T-helper 1 cell (primary cell): ENCODE data around the gene TACC3.

ENCODE experiments used
- DNase-seq, 5 donors: peaks; one replicate each; pipeline ENCODE4 v3.0.0-alpha.2; 2012 to 2020

The TACC3 gene

DNA sequence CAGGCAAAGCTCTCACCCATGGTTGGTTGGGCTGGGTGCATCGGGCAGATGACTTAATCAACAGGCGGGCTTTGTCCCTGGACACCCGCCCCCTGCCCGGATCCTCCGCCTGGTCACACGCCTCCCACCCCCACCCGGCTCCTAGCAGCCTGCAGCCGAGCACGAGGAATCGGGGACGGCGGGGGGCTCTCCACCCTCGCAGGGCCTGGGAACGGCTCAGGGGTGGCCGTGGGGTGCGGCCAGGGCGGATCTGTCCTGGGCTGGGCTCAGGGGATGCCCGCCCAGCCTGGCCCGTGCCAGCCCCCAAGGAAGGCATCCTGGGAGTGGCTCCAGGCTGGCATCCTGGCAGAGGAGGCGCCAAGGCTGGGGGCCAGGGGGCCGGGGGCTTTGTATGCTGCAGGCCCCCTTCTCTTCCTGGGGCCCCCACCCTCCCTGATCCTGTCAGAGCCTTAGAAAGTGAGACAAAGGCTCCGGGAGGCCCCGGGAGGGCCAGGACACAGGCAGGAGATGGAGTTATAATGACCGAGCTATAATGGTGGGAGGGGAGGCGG is 39.3 kb downstream of the TACC3 start:
- no peak for DNase-seq

DNA sequence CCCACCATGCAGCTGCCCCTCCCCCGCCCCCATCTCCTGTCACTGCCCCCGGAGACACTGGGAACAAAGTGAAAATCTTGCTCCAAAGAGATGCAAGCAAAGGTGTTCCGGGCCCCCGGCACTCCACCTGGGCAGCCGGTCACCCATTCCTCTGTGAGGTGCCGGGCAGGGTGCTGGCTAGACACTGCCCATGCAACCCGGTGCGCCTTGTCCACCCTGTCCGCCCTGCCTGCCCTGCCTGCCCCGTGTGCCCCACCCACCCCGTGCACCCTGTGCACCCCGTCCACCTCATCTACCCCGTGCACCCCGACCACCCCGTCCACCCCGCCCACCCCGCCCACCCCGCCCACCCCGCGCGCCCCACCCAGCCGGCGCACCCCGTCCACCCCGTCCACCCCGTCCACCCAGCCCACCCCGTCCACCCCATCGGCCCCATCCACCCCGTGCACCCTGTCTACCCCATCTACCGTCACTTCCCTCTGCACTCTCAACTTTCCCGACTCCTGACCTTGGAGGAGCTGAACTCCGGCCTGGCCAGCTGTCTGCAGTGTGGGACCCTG is 39.9 kb downstream of the TACC3 start:
- no peak for DNase-seq

DNA sequence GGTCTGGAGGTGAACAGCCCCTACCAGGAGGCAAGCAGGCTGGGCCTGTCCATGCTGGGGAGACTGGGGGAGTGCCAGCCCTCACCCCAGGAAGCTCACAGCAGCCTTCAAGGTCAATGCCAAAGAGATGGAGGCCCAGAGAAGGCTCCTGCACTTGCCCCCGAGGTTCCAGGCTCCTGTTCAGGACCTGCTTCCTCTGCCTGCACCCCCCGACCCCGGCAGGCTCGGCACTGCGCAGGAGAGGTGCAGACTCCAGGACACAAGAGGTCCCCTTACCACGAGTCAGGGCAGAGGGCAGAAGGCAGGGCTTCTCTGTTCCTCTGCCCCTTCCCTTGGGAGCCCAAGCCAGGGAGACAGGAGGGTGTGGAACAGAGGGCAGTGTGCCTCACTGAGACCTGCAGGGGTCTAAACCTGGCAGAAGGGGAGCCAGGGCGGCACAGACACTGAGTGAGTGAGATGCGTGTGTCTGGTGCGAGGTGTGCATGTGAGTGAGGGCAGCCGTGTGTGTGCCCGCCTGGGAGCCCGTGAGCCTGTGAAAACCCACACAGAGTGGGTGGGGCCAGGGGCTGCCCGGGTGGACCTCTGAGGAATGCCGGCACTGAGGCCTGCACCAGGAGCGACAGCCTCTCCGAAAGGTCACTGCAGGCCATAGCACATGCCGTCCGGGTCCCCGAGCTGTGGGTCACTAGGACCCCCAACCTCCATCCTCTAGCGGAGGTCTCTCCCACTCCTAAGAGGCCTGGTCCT is 41.1 kb downstream of the TACC3 start:
- no peak for DNase-seq

DNA sequence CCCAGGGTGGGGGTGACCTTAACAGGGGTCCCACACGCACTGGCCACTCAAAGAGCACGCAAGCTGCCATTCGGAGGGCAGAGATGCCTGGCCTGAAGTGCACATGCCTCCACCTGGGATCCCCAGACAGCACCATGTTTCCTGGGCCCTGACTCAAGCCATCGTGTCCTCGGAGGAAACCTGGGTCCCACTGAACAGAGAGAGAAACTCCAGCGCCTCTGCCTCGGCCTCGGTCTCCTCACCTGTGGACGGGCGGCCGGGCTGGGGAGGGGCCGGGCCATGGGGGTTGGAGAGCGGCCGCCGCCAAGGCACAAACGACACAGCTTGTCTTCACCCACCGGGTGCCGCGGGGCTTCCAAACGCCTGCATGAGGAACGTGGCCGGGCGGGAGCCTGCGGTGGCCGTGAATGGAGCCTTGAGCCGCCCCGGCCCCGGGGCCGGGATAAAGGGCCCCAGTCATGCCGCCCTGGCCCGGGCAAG is 41.8 kb downstream of the TACC3 start:
- no peak for DNase-seq

DNA sequence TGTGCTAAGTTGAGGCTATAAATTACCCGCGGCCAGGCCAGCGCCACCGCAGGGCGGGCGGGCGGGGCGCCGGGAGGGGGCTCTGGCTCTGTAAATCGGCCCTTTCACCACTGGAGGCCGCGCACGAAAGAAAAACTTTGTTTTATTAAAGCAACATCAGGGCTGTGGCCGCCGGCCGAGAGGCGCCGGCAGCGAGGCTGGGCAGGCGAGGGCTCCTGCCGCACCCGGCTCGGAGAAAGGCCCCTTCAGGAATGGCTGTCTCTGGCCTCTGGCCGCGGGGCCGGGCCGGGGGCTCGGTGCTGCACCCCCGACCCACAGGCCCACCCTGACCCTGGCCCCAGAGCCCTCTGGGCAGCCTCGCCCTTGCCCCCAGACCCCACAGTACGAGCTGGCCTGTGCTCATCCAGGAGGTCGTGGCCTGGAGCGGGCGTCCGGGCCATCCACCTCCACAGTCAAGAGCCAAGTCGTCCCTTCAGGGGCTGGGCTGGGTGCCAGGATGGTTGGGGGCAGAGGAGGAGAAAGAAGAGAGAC is 42.3 kb downstream of the TACC3 start:
- no peak for DNase-seq

DNA sequence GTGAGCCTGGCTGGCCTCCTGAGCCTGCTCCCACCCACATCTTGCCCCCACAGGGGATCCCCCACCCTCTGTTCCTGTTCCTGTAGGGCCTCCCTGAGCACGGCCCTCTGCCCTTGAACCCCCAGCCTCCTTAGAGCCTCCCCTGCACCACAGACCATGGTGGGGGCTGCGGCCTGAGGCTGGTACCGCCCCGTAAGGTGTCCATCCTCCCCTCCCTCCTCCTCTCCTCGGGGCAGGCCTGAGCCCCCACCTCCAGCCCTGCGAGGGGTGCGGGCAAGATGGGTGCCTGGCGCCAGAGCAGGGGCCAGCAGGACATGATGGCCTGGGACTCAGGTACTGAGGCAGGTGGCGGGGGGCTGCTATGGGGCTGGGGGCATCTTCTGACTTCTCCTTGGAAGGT is 43.3 kb downstream of the TACC3 start:
- DNase-seq: no peak

DNA sequence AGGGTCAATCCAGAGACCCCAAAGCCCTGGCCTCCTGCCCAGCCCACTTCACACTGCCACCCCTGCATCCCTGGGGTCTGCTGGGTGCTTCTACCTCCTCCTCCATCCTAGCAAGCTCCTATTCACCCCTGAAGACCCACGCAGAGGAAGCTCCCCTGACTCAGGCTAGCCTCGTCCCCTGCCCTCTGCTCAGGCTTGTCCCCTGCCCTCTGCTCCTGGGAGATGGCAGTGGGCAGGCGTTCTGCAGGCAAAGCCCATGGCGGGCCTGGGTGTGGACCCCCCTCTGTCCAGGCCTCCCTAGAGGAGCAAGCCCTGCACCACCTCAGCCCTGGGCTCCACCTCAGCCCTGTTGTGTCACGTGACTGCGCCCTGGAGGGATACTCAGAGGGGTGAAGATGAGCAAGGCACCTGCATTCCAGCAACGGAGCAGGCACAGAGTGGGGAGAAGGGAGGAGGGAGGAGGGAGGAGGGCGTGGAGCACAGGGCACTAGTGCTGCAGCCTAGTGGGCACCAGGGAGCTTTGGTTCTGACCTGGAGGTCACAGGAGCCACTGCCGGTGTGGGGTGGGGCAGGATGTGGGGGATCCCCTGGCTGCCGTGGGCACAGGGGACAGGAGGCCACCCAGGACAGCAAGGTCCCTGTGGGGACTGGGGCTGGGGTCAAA is 44.2 kb downstream of the TACC3 start:
- DNase-seq: no peak

DNA sequence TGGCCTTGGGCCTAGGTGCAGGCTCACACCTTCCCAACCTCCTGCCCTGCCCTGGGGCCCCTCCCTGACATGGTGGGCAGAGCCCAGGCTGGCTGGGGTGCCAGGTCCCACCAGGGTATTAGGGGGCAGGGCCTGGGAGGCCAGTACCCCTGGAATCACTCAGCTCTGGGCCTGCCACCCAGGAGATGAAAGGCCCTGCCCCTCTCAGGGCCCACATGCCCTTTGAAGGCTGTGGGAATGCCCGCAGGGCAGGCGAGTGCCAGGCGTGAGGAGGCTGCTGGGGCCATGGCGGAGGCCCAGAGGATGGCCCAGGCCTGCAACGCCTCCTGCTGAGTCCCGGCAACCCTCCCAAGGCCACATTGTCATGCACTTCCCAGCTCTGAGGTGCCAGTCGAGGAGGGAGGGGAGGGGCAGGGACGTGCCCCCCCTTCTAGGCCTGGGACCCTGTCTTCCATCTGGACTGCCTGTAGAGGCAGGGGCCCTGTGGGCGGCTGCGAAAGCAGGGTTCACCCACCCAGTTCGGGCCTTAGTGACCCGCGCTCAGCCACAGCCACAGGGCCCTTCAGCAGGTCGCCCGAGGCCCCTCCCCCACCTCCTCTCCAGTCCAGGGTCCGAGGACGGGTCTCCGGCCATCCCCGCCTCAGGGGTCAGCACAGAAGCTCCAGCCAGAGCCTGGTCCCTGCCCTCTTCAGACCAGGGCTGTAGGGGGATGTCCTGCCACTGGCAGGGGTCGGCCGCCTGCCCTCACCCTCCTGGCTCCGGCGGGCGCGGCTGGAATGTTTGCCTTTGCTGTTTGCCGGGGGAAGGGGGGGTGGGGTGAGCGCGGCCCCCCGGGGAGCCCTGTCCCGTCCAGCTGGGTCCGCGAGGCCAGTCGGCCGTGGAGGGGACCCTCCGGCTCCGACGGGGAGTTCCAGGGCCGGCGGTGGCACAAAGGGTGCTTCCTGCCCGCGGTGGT is 45.1 kb downstream of the TACC3 start:
- DNase-seq: no peak

DNA sequence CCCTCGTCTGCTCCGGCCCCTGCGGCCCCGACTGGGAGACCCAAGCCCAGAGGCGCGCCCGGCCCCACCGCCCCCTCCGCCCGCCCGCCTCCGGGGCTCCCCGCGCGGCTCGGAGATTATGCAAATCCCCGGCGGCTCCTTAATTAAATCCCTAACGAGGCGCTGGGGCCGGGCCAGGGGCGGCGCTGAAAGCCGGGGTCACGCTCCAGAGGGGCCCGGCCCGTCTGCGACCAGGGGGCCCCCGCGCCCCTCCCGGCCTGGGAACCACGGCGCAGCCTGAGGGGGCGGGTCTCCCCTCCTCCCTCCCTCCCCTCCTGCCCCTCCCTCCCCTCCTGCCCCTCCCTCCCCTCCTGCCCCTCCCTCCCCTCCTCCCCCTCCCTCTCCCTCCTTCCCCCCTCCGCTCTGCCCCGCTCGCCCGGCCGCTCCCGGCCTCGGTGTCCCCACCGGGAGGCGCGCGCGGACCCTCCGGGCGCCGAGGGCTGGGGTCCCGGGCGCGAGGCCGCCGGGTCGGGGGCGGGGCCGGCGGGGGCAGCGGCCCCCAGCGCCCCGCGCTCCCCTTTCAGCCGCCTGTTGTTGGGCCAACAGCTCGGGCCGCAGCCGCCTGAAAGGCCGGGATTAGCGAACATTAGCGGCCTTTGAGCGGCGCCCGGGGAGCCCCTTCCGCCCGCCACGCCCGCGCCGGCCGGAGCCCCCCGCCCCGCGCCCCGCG is 45.9 kb downstream of the TACC3 start:
- DNase-seq: no peak

DNA sequence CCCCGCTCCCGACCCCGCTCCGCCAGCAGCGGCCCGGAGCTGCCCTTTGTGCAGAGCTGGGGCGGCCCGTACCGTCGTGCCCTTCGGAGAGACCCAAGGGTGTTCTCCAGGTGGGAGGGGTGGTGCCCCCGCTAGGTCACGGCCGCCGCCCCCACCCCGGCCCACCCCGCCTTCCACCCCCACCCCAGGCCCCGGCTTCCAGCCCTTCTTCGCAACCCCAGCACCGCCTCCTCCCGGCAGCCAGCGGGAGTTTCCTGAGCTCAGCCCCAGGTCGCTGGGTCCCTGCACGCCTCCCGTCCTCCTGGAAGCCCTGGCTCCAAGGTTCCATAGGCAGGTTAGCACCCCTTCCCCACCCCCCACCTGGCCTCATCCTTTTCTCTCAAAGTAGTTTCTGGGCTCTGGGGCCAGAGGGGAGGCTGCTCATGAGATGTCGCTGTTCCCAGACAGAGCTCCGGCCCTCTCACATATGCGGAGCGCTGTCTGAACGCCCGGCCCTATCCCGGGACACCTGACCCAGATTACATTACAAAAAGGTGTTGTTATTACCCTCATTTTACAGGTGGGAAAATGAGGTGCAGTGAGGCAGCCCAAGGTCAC is 46.5 kb downstream of the TACC3 start:
- peak in 2 of 5 donors; percentile 9 to 20 for DNase-seq

DNA sequence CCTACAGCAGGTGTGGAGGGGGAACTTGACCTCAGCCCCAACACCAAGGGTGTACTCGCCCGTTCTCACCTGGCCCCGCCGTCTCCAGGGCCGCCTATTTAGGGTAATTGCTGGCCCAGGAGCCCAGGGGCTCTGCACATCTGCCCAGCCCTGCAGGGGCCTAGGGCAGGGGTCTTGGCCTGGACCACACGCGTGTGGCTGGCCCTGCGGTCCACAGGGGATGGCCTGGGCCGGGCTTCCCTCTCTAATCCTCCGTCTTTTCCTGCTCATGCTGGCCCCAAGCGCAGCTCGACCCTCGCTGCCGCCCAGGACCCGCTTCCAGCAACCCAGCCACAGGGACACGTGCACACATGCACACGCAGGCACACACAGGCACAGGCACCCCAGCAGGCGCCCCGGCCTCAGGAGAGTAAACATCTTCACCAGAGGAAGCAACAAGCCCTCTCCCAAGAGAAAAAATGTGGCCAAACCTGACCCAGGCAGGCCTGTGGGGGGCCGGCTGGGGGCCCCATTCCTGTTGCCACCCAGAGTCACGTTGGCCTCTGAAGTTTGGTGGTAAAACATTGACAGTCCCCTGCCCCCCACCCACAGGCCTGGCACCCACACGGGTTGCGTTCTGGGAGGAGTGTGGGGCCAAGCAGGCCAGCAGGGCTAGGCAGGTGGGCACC is 47.2 kb downstream of the TACC3 start:
- no peak for DNase-seq

DNA sequence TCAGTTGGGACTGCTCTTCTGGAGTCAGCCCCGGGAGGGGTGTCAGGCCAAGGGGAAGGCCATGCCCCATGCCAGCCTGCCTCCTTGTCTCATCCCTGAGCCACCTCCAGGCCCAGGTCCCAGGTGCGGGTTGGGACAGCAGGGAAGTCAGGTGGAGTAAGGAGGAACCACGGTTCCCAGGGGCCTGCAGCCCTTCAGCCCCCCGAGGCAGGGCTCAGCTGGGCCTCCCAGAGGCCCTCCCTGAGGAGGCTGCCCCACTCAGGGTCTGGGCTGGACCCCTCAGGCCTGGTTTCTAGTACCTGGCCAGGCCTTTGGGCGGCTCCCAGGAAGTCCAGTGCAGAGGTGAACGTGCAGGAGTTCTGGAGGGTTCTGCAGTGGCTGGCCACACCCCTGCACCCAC is 48.4 kb downstream of the TACC3 start:
- DNase-seq: no peak

DNA sequence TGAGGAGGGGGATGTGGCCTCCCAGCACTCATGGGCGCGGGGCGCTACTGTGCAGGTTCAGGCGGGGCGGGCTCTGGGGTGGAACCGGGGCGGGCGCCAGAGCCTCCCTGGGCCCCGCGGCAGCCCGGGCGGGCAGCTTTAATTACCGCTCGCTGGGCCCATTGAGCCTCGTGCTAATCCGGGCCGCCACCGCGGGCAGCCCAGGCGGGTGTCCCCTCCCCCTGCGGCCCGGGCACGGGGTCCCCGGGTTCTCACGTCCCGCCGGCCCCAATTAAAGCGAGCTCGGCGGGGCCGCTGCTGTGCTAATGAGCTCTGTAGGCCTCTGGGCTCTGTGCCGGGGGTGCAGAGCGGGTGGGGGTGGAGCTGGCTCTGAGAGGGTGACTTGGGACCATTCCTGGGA is 48.9 kb downstream of the TACC3 start:
- DNase-seq: no peak

DNA sequence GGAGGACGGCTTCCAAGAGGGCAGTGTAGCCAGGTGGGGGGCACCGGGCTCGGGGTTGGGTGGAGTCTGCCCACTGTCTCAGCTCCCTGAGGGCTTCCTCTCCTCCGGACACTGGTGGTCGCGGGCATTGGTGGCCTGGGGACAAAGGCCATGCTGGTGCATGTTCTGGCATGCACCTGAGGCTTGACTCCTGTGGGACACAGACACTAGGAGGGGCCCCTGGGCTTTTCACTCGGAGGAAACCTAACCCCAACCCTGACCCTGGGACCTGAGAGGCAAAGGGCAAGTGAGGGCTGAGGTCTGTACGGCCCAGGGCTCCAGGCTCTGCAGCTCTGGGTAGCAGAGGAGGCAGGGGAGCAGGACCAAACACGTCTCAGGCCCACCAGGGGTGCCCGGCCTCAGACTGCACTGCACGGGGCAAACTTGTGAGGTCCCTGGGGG is 49.5 kb downstream of the TACC3 start:
- DNase-seq: no peak

DNA sequence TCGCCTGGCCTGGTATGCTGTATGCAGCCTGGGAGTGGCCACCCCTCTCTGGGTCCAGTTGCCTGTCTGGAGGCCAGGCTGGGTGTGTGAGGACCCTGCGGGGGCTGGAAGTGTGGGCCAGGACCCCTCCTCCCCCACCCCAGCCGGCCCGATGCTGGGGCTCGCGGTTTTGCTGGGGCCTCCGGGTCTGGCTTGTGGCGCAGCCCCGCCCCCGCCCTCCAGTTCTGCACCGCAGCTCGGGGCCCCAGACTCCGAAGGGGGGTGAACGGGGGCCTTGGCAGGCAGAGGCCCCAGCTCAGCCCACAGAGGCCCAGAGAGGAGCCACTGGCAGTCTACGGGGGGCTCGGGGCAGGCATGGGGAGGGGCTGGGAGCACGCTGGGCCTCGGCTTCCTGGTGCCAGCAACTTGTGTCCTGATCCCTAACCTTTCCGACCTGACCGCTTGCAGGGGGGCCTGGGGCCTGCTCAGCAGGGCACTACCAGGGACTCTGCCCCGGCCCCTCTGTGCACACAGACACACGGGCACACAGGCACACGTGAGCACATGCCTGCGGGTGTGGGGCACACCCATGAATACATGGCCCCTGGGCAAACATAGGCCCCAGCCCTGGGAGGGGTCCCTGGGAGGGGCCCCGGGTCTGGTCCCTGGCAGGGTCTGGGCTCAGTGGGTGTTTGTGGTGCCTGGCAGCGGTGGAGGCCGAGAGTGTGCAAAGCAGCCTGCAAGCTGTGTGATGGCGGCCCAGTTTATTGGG is 50.4 kb downstream of the TACC3 start:
- DNase-seq: no peak

DNA sequence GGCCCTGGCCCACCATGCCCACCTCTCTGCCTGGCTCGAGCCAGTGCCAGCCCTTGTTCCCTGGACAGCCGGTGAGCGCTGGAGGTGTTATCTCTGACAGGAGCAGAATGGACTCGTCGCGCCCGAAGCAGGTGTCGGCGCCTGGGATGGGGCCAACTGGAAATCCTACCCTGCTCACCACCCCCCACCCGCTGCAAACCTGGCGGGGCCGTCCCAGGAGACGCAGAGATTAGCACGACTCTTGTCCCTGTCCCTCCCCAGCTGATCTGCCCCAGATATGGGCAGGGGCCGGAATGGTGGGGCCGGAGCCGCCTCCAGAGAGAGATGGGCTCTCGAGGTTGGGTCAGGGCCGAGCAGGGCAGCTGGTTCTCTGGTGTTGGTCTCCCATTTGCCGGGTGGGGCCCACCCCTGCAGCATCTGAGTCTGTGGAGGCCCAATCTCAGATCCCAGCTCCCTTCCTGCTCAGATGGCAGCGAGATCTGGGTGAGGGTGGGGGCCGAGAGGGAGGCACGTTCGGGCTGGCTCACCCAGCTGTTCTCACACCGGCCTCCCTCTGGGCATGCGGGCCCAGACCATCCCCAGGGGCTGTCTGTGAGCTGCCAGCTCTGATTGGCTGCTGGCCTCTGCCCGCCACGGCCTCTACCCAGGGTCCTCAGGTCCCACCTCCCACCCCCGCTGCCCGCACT is 51.7 kb downstream of the TACC3 start:
- DNase-seq: no peak

DNA sequence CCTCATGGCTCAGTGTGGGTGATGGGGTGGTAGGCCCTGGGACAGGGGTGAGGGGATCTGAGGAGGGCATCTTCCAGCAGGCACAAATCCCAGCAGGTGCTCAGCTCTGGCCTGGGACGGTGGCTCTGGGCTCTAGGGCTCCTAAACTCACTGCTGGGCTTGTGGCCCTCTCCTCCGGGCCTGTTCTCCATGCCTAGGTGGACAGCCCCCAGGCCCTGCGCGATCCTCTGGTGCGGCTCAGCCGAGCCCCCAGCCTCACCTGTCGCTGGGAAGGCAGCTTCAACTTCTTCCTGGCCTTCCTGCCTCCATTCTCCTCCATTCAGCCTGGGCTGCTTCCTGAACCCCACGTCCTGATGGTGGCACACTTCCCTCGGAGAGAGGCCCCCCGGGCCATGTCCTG is 52.4 kb downstream of the TACC3 start:
- DNase-seq: no peak

DNA sequence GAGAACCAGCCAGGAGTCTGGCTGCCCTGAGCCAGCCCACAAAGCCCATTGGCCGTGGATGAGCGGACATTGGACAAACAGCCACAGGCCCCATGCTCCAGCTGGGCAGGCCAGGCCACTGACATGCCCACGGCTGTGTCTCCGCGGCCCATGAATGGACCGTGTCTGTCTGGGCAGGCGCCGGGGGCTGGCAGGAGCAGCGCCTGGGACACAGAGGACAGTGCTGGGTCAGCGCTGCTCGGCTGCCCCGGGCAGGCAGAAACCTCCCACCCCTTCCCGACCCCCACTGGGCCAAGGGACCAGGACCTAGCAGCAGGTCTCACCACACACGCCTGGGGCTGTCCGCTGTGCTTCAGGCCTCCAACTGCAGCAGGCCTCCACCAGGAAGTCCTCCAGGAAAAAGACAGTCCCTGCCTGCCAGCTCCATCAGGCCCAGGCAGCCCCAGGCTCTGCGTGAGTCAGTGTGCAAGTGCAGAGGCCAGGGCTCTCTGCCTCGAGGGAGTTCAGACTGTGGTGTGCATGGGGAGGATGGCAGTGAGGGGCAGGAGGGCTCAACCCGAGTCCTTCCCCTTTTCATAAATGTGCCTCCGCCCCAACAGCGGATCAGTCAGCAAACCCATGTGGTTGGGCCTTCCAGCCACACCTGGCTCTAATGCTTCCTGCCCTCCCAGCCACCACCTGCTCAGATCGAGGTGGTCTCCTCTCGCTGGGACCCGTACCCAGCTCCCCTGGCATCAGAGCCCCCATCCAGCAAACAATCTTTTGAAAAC is 54.6 kb downstream of the TACC3 start:
- DNase-seq: no peak
